CD14-positive monocyte (primary cell): ENCODE measurements around the gene STARD7. TPM values are rescaled to one million over a fixed set of nuclear protein-coding genes. Genes with fewer than 3 reads are reported as not detected.

ENCODE experiments used
- DNase-seq, 3 donors: peaks; one replicate each; pipeline ENCODE4 v3.0.0-alpha.2; 2011 to 2022
- H2AFZ ChIP-seq: 2 replicates; pipeline ENCODE4 v1.6.0; 2012; ENCODE audit warnings: mild to moderate bottlenecking, low read depth, low read length, inconsistent platforms; ENCODE audit not compliant: insufficient read depth, poor library complexity, severe bottlenecking
- H3K27ac ChIP-seq, 2 donors: 1 replicate in 1 of 2; 2 replicates in 1 of 2; pipeline ENCODE4 v1.5.1; 2012 to 2013; ENCODE audit warnings: low read length in 2 of 2, control low read depth in 1 of 2, inconsistent platforms in 1 of 2, low read depth in 1 of 2, mild to moderate bottlenecking in 1 of 2
- H3K27me3 ChIP-seq, 2 donors: one replicate each; pipeline versions ENCODE4 v1.6.0 to v1.6.1; 2011 to 2013; ENCODE audit warnings: low read length in 2 of 2; ENCODE audit not compliant: control insufficient read depth in 2 of 2, insufficient read depth in 2 of 2
- H3K36me3 ChIP-seq, 2 donors: replicated peaks in 1 of 2; 1 replicate in 1 of 2; 2 replicates in 1 of 2; pipeline versions ENCODE4 v1.5.1 to v1.6.1; 2012 to 2013; ENCODE audit warnings: low read length in 2 of 2, control low read depth in 1 of 2, inconsistent platforms in 1 of 2, mild to moderate bottlenecking in 1 of 2; ENCODE audit not compliant: insufficient read depth in 2 of 2, control insufficient read depth in 1 of 2
- H3K4me1 ChIP-seq, 2 donors: 1 replicate in 1 of 2; 2 replicates in 1 of 2; pipeline versions ENCODE4 v1.5.1 to v1.6.1; 2012 to 2013; ENCODE audit warnings: low read length in 2 of 2, control low read depth in 1 of 2, inconsistent platforms in 1 of 2, mild to moderate bottlenecking in 1 of 2, moderate library complexity in 1 of 2; ENCODE audit not compliant: insufficient read depth in 2 of 2, control insufficient read depth in 1 of 2
- H3K4me2 ChIP-seq: replicated peaks from 2 replicates; pipeline ENCODE3; 2012; ENCODE audit warnings: low read length, moderate library complexity, mild to moderate bottlenecking; ENCODE audit not compliant: poor library complexity, severe bottlenecking; ENCODE audit errors: extremely low read depth
- H3K4me3 ChIP-seq, 3 experiments: fragments of 200-600 bp in 1 of 3; sonication (generic) in 1 of 3; replicated peaks in 1 of 3; 1 replicate in 2 of 3; 2 replicates in 1 of 3; pipeline ENCODE4 v1.5.1; 2011 to 2013; ENCODE audit warnings: low read length in 3 of 3, mild to moderate bottlenecking in 3 of 3, control low read depth in 2 of 3, low read depth in 2 of 3, inconsistent platforms in 1 of 3, moderate library complexity in 1 of 3
- H3K79me2 ChIP-seq: 2 replicates; pipeline ENCODE4 v1.6.0; 2012; ENCODE audit warnings: mild to moderate bottlenecking, control low read depth, inconsistent platforms, low read length, moderate library complexity; ENCODE audit not compliant: insufficient read depth
- H3K9ac ChIP-seq: 2 replicates; pipeline ENCODE4 v1.6.0; 2017; ENCODE audit warnings: low read length, mild to moderate bottlenecking; ENCODE audit not compliant: insufficient read depth, poor library complexity, severe bottlenecking
- H3K9me3 ChIP-seq, 2 donors: replicated peaks in 1 of 2; 1 replicate in 1 of 2; 2 replicates in 1 of 2; pipeline versions ENCODE4 v1.5.1 to v1.6.1; 2012 to 2013; ENCODE audit warnings: low read length in 2 of 2, control low read depth in 1 of 2; ENCODE audit not compliant: control insufficient read depth in 1 of 2, insufficient read depth in 1 of 2
- H4K20me1 ChIP-seq: 2 replicates; pipeline ENCODE4 v1.6.0; 2012; ENCODE audit warnings: mild to moderate bottlenecking, low read length, control low read depth, moderate library complexity; ENCODE audit not compliant: insufficient read depth
- H3K27ac Mint-ChIP-seq, 7 donors: one replicate each; pipeline ENCODE4 v1.8.0; 2020; ENCODE audit warnings: mild to moderate bottlenecking in 7 of 7, mixed read lengths in 7 of 7, moderate library complexity in 6 of 7, inconsistent platforms in 2 of 7
- H3K27me3 Mint-ChIP-seq, 3 donors: one replicate each; pipeline ENCODE4 v1.8.0; 2021 to 2022; ENCODE audit warnings: low read depth in 3 of 3, mild to moderate bottlenecking in 3 of 3, mixed read lengths in 3 of 3, moderate library complexity in 3 of 3, inconsistent platforms in 1 of 3
- H3K36me3 Mint-ChIP-seq, 2 donors: one replicate each; pipeline ENCODE4 v1.8.0; 2020; ENCODE audit warnings: mixed read lengths in 2 of 2, inconsistent platforms in 1 of 2, mild to moderate bottlenecking in 1 of 2
- H3K4me1 Mint-ChIP-seq: one replicate; pipeline ENCODE4 v1.8.0; 2020; ENCODE audit warnings: mild to moderate bottlenecking, mixed read lengths
- H3K4me3 Mint-ChIP-seq, 2 donors: one replicate each; pipeline ENCODE4 v1.8.0; 2020; ENCODE audit warnings: mild to moderate bottlenecking in 2 of 2, mixed read lengths in 2 of 2, moderate library complexity in 1 of 2
- H3K9me3 Mint-ChIP-seq, 7 donors: one replicate each; pipeline ENCODE4 v1.8.0; 2020 to 2022; ENCODE audit warnings: mixed read lengths in 7 of 7, mild to moderate bottlenecking in 6 of 7, moderate library complexity in 6 of 7, inconsistent platforms in 2 of 7
- CTCF ChIP-seq: fragments of 200-600 bp; IDR thresholded peaks from one replicate; pipeline ENCODE4 v1.8.0; 2022; ENCODE audit warnings: antibody characterized with exemption, mild to moderate bottlenecking
- WGBS: methylation state at CpG from one replicate; pipeline ENCODE4 v1.1.5; 2013; ENCODE audit warnings: missing lambda C conversion rate; ENCODE audit not compliant: insufficient coverage; 5-methylcytosine and 5-hydroxymethylcytosine counted together
- intact Hi-C, 2 donors: fragments of 100-400 bp; cut with micrococcal nuclease; formaldehyde crosslinking; loops; one replicate each; pipeline versions ENCODE4 v1.15.0 to v1.15.1; 2023
- polyA plus RNA-seq, 3 donors: library from polyadenylated mRNA; depleted of rRNA in 1 of 3; unstranded in 2 of 3; stranded (reverse) in 1 of 3; fragments of 300-500 nt in 2 of 3; fragments of >200 nt in 1 of 3; fragmentation: Illumina TruSeq in 2 of 3; gene quantifications; 1 replicate in 2 of 3; 2 replicates in 1 of 3; pipeline ENCODE4 v1.2.3, GENCODE V29; 2012 to 2021

The STARD7 gene
- polyA plus RNA-seq, 3 donors: 38.0 to 179 (median 172) TPM

GRCh38 chr2:96245609-96246390, 37.2 kb upstream of the STARD7 start:
- Mint-ChIP-seq H3K27me3 (peaks cover 0 to 2% (median 0%) of the 10 kb centered on the region in 3 donors), H3K36me3 (peaks cover 33 to 44% of the 10 kb centered on the region in 2 donors), H3K9me3 (peaks cover 0 to 4% (median 2%) of the 10 kb centered on the region in 7 donors), H3K4me3 (peak overlapping the region; percentile 1 to 39), H3K27ac (peak overlapping the region; percentile 96 to 99 (median 98)), H3K4me1 (peaks cover 86% of the 10 kb centered on the region)
- Histone ChIP-seq H3K27ac (peak overlapping the region; percentile 81 to 89), H3K9me3 (no peaks in the 10 kb centered on the region), H3K4me2 (peak overlapping the region; percentile 26), H3K9ac (peak overlapping the region; percentile 16), H3K4me1 (peaks cover 76 to 88% of the 10 kb centered on the region in 2 donors), H3K36me3 (peaks cover 14 to 15% of the 10 kb centered on the region in 2 donors), H3K79me2 (peaks cover 42% of the 10 kb centered on the region), H3K27me3 (no peaks in the 10 kb centered on the region), H3K4me3 (peak overlapping the region in 1 of 3 experiments; percentile 23), H4K20me1 (no peaks in the 10 kb centered on the region), H2AFZ (no peak overlapping the region)
- intact Hi-C loops: loop anchor here in 1 of 2 donors (2.0 kb wide), 1 partner anchor 13 kb away; no protein-coding TSS in a partner anchor
- no peak for TF ChIP-seq CTCF
- DNase-seq: peak; percentile 92 to 97 (median 96)
- WGBS: 63% methylated on average over 6 of the region's 8 CpGs

GRCh38 chr2:96243843-96244242, 35.2 kb upstream of the STARD7 start:
- peaks cover 0 to 4% (median 2%) of the 10 kb centered on the region in 7 donors for H3K9me3 Mint-ChIP-seq
- no peaks in the 10 kb centered on the region for H3K9me3 ChIP-seq
- no peak for TF ChIP-seq CTCF
- H3K27me3 ChIP-seq: no peaks in the 10 kb centered on the region
- no peak overlapping the region for H3K9ac ChIP-seq
- H4K20me1 ChIP-seq: no peaks in the 10 kb centered on the region
- no peak overlapping the region for H3K4me3 Mint-ChIP-seq
- peaks cover 0 to 2% (median 0%) of the 10 kb centered on the region in 3 donors for H3K27me3 Mint-ChIP-seq
- H3K36me3 ChIP-seq: peaks cover 0 to 14% of the 10 kb centered on the region in 2 donors
- H3K4me2 ChIP-seq: no peak overlapping the region
- H3K36me3 Mint-ChIP-seq: peaks cover 21 to 43% of the 10 kb centered on the region in 2 donors
- H3K27ac ChIP-seq: peak overlapping the region in 1 of 2 donors; percentile 7
- WGBS: 86% methylated on average over 4 of the region's 5 CpGs
- peaks cover 40% of the 10 kb centered on the region for H3K79me2 ChIP-seq
- DNase-seq: no peak
- no peak overlapping the region for H3K4me3 ChIP-seq
- H2AFZ ChIP-seq: no peak overlapping the region
- peaks cover 89 to 97% of the 10 kb centered on the region in 2 donors for H3K4me1 ChIP-seq
- intact Hi-C loops: loop anchor here (2.0 to 5.0 kb wide), 2 partner anchors 15 to 37 kb away; partner anchors contain the start of gene STARD7 (in 1 of the 2)
- peaks cover 91% of the 10 kb centered on the region for H3K4me1 Mint-ChIP-seq
- H3K27ac Mint-ChIP-seq: peak overlapping the region in 6 of 7 donors; percentile 81 to 99 (median 98)
